Measurements from ENCODE around the gene VWC2. TPM values are rescaled to one million over a fixed set of nuclear protein-coding genes. Genes with fewer than 3 reads are reported as not detected.

Gene VWC2
- not detected for total RNA-seq

GRCh38 chr7:49773218-49773935 is at the start of gene VWC2:
Gene VWC2 (plus strand): TSS chr7:49773638. CDS start chr7:49775436, 1,798 bp downstream.
- Mint-ChIP-seq H3K9me3 (ENCODE audit: insufficient read depth) (no peaks in the 10 kb centered on the region), H3K27me3 (ENCODE audit: low read depth) (peaks cover 53% of the 10 kb centered on the region), H3K36me3 (ENCODE audit: low read depth) (peaks cover 4% of the 10 kb centered on the region), H3K4me1 (ENCODE audit: low read depth) (peaks cover 9% of the 10 kb centered on the region), H3K4me3 (peak within 1 kb of the TSS; percentile 18), H3K27ac (no peak within 1 kb of the TSS)
- ATAC-seq (peak; percentile 24), DNase-seq (no peak)
- CTCF ChIA-PET, result no interaction called here
- POLR2A ChIA-PET, result no interaction called here

- DNase-seq (no peak), ATAC-seq (no peak)
- H3K36me3 Mint-ChIP-seq (ENCODE audit: low read depth), result no peaks in the 10 kb centered on the region
- ChIA-PET CTCF (no interaction called here), POLR2A (no interaction called here)
- no peak overlapping the region for H3K27ac Mint-ChIP-seq
- no peaks in the 10 kb centered on the region for H3K4me1 Mint-ChIP-seq (ENCODE audit: low read depth)
- no peaks in the 10 kb centered on the region for H3K27me3 Mint-ChIP-seq (ENCODE audit: low read depth)
- H3K4me3 Mint-ChIP-seq, result no peak overlapping the region
- no peaks in the 10 kb centered on the region for H3K9me3 Mint-ChIP-seq (ENCODE audit: insufficient read depth)
These were observed 49.4 kb upstream of the VWC2 start for GRCh38 chr7:49724071-49724470.

GRCh38 chr7:49731836-49732235 is 41.6 kb upstream of the VWC2 start:
- no peaks in the 10 kb centered on the region for H3K9me3 Mint-ChIP-seq (ENCODE audit: insufficient read depth)
- no peak overlapping the region for H3K27ac Mint-ChIP-seq
- H3K36me3 Mint-ChIP-seq (ENCODE audit: low read depth), result no peaks in the 10 kb centered on the region
- H3K4me1 Mint-ChIP-seq (ENCODE audit: low read depth), result no peaks in the 10 kb centered on the region
- CTCF ChIA-PET, result no interaction called here
- no peak overlapping the region for H3K4me3 Mint-ChIP-seq
- DNase-seq (no peak), ATAC-seq (no peak)
- POLR2A ChIA-PET, result no interaction called here
- H3K27me3 Mint-ChIP-seq (ENCODE audit: low read depth), result no peaks in the 10 kb centered on the region

GRCh38 chr7:49762666-49763065 is 10.8 kb upstream of the VWC2 start:
- Mint-ChIP-seq H3K4me3 (no peak overlapping the region), H3K27me3 (ENCODE audit: low read depth) (no peaks in the 10 kb centered on the region), H3K9me3 (ENCODE audit: insufficient read depth) (no peaks in the 10 kb centered on the region), H3K27ac (no peak overlapping the region), H3K4me1 (ENCODE audit: low read depth) (no peaks in the 10 kb centered on the region), H3K36me3 (ENCODE audit: low read depth) (no peaks in the 10 kb centered on the region)
- no peak for ATAC-seq
- ChIA-PET CTCF (no interaction called here), POLR2A (no interaction called here)
- no peak for DNase-seq

GRCh38 chr7:49763791-49764190 is 9.6 kb upstream of the VWC2 start:
- DNase-seq (no peak), ATAC-seq (no peak)
- Mint-ChIP-seq H3K36me3 (ENCODE audit: low read depth) (no peaks in the 10 kb centered on the region), H3K27me3 (ENCODE audit: low read depth) (no peaks in the 10 kb centered on the region), H3K4me3 (no peak overlapping the region), H3K27ac (no peak overlapping the region), H3K4me1 (ENCODE audit: low read depth) (no peaks in the 10 kb centered on the region), H3K9me3 (ENCODE audit: insufficient read depth) (no peaks in the 10 kb centered on the region)
- CTCF ChIA-PET, result no interaction called here
- POLR2A ChIA-PET, result no interaction called here

- no peaks in the 10 kb centered on the region for H3K9me3 Mint-ChIP-seq (ENCODE audit: insufficient read depth)
- peaks cover 10% of the 10 kb centered on the region for H3K27me3 Mint-ChIP-seq (ENCODE audit: low read depth)
- H3K4me3 Mint-ChIP-seq, result no peak overlapping the region
- no peaks in the 10 kb centered on the region for H3K36me3 Mint-ChIP-seq (ENCODE audit: low read depth)
- ChIA-PET POLR2A (no interaction called here), CTCF (no interaction called here)
- no peak for ATAC-seq
- H3K27ac Mint-ChIP-seq, result no peak overlapping the region
- no peaks in the 10 kb centered on the region for H3K4me1 Mint-ChIP-seq (ENCODE audit: low read depth)
- DNase-seq, result no peak
These were observed 6.5 kb upstream of the VWC2 start for GRCh38 chr7:49766966-49767365.

GRCh38 chr7:49767719-49768118 is 5.7 kb upstream of the VWC2 start:
- ChIA-PET CTCF (no interaction called here), POLR2A (no interaction called here)
- Mint-ChIP-seq H3K27me3 (ENCODE audit: low read depth) (peaks cover 17% of the 10 kb centered on the region), H3K4me3 (no peak overlapping the region), H3K36me3 (ENCODE audit: low read depth) (no peaks in the 10 kb centered on the region), H3K4me1 (ENCODE audit: low read depth) (peaks cover 1% of the 10 kb centered on the region), H3K27ac (no peak overlapping the region), H3K9me3 (ENCODE audit: insufficient read depth) (no peaks in the 10 kb centered on the region)
- no peak for DNase-seq
- ATAC-seq, result no peak

GRCh38 chr7:49768254-49768653 is 5.2 kb upstream of the VWC2 start:
- POLR2A ChIA-PET, result no interaction called here
- no peak overlapping the region for H3K27ac Mint-ChIP-seq

GRCh38 chr7:49768835-49769234 is 4.6 kb upstream of the VWC2 start:
- H3K27ac Mint-ChIP-seq, result no peak overlapping the region
- CTCF ChIA-PET, result no interaction called here
- no peak for DNase-seq
- peaks cover 23% of the 10 kb centered on the region for H3K27me3 Mint-ChIP-seq (ENCODE audit: low read depth)
- H3K4me3 Mint-ChIP-seq, result no peak overlapping the region
- H3K9me3 Mint-ChIP-seq (ENCODE audit: insufficient read depth), result no peaks in the 10 kb centered on the region
- peaks cover 4% of the 10 kb centered on the region for H3K36me3 Mint-ChIP-seq (ENCODE audit: low read depth)
- POLR2A ChIA-PET, result no interaction called here
- ATAC-seq, result no peak
- H3K4me1 Mint-ChIP-seq (ENCODE audit: low read depth), result peaks cover 6% of the 10 kb centered on the region

More at GRCh38 chr7:49768254-49768653, 5.2 kb upstream of the VWC2 start:
- ATAC-seq (no peak), DNase-seq (no peak)
- Mint-ChIP-seq H3K4me3 (no peak overlapping the region), H3K4me1 (ENCODE audit: low read depth) (peaks cover 6% of the 10 kb centered on the region), H3K36me3 (ENCODE audit: low read depth) (peaks cover 4% of the 10 kb centered on the region), H3K9me3 (ENCODE audit: insufficient read depth) (no peaks in the 10 kb centered on the region), H3K27me3 (ENCODE audit: low read depth) (peaks cover 22% of the 10 kb centered on the region)
- CTCF ChIA-PET, result no interaction called here

GRCh38 chr7:49769285-49769857 is 4.1 kb upstream of the VWC2 start:
- ATAC-seq, result no peak
- no peaks in the 10 kb centered on the region for H3K9me3 Mint-ChIP-seq (ENCODE audit: insufficient read depth)
- H3K36me3 Mint-ChIP-seq (ENCODE audit: low read depth), result peaks cover 4% of the 10 kb centered on the region
- DNase-seq, result no peak
- no peak overlapping the region for H3K4me3 Mint-ChIP-seq
- no peak overlapping the region for H3K27ac Mint-ChIP-seq
- H3K4me1 Mint-ChIP-seq (ENCODE audit: low read depth), result peaks cover 6% of the 10 kb centered on the region
- ChIA-PET CTCF (no interaction called here), POLR2A (no interaction called here)
- peaks cover 23% of the 10 kb centered on the region for H3K27me3 Mint-ChIP-seq (ENCODE audit: low read depth)

- Mint-ChIP-seq H3K36me3 (ENCODE audit: low read depth) (peaks cover 4% of the 10 kb centered on the region), H3K27me3 (ENCODE audit: low read depth) (peaks cover 31% of the 10 kb centered on the region), H3K27ac (no peak overlapping the region), H3K4me3 (no peak overlapping the region), H3K9me3 (ENCODE audit: insufficient read depth) (no peaks in the 10 kb centered on the region), H3K4me1 (ENCODE audit: low read depth) (peaks cover 9% of the 10 kb centered on the region)
- DNase-seq (no peak), ATAC-seq (no peak)
- POLR2A ChIA-PET, result no interaction called here
- CTCF ChIA-PET, result no interaction called here
These were observed 2.6 kb upstream of the VWC2 start for GRCh38 chr7:49770838-49771237.

GRCh38 chr7:49771427-49772176 is 1.8 kb upstream of the VWC2 start:
- H3K4me1 Mint-ChIP-seq (ENCODE audit: low read depth), result peaks cover 9% of the 10 kb centered on the region
- no peak overlapping the region for H3K4me3 Mint-ChIP-seq
- no peaks in the 10 kb centered on the region for H3K9me3 Mint-ChIP-seq (ENCODE audit: insufficient read depth)
- POLR2A ChIA-PET, result no interaction called here
- DNase-seq, result no peak
- no peak overlapping the region for H3K27ac Mint-ChIP-seq
- ATAC-seq, result no peak
- H3K27me3 Mint-ChIP-seq (ENCODE audit: low read depth), result peaks cover 39% of the 10 kb centered on the region
- peaks cover 4% of the 10 kb centered on the region for H3K36me3 Mint-ChIP-seq (ENCODE audit: low read depth)
- CTCF ChIA-PET, result no interaction called here
